ENCODE measurements around the gene POMGNT2. TPM values are rescaled to one million over a fixed set of nuclear protein-coding genes. Genes with fewer than 3 reads are reported as not detected.

Gene POMGNT2
- total RNA-seq, 1 donor from 2014 or later: 15.2 TPM

DNA sequence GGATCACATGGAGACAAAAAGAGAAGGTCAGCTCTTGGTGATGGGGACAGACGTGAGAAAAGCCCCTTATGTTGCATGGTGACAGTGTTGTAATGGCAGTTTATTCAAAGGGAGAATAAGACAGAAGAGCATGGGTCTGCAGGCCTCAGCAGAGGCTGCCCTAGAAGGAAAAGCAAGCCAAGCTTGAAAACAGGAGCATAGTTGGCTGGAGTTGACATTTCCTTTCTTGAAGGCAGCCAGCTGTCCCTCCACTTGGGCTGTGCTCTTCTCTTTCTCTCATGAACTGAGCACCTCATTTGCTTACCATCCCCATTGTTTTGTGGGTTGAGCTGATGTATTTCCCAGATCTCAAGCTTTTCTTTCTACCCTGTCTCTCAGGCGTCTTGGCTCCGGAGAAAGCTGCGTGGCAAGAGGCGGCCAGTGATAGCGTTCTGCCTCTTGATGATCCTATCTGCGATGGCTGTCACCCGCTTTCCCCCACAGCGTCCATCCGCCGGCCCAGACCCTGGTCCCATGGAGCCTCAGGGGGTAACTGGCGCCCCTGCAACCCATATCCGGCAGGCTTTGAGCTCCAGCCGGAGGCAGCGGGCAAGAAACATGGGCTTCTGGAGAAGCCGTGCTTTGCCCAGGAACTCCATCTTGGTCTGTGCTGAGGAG lies 73.9 kb downstream of the POMGNT2 start:
- no peak for DNase-seq (ENCODE audit: low spot score)

DNA sequence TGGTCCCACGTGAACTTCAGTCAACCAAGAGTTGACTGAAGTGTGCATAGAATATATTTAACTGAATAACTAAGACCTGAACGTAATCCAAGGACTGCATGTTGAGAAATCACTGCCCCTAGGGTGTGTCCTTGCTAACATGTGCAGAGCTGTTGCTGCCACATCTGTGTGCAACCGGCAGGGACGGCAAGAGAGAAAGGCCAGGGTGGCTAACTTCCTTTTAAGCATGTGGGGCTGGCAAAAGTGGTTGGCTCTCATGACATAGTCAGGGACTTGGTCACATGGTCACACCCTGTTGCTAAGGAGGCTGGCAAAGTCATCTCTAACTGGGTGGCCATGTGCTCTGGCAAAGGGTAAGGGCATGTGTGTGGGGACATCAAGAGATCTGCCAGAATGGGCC lies 74.4 kb downstream of the POMGNT2 start:
- no peak for DNase-seq (ENCODE audit: low spot score)
- peak; percentile 86 for ATAC-seq
- intact Hi-C loops (cut with DNase I): no loop called here

More for the DNA sequence above, 73.9 kb downstream of the POMGNT2 start:
- ATAC-seq: peak; percentile 37
- intact Hi-C loops (cut with DNase I): no loop called here

DNA sequence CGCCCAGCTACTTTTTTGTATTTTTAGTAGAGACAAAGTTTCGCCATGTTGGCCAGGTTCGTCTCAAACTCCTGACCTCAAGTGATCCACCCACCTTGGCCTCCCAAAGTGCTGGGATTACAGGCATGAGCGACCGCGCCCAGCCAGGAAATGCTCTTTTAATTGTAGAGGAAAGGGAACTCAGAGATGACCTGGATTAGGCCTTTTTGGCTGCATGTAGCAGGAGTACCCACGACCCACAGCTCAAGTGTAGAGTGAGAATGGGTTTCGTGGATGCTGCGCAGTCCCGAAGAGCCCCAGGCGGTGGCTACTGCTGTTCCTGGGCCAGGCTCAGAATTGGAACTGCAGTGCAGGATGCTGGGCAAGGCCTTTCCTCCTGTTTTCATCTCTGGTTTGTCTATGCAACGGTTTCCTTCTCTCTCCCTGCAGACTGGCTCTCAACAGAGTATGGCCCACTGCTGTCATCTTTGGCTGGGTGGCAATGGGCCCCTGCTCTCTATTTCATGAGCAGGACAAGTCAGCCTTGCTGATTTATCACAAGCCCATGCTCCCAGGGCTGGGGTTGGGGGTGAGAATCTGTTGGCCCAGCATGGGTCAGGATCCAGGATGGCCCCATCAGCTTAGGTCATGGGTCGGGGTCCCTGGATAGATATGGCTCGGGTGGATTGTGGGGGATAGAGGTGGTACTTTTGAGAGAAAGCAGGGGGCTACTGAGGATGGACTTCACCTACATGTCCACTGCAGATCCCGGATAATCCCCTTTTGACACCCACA lies 75.5 kb downstream of the POMGNT2 start:
- no peak for DNase-seq (ENCODE audit: low spot score)
- no peak for ATAC-seq
- intact Hi-C loops (cut with DNase I): no loop called here

Other genes with a start within 250 kb of the POMGNT2 start
- not detected for gene CYP8B1, start 230.2 kb downstream of the POMGNT2 start, total RNA-seq
- gene ZNF662, start 199.9 kb downstream of the POMGNT2 start, total RNA-seq: 19.0 TPM
- 17.8 TPM for gene GASK1A, start 126.8 kb downstream of the POMGNT2 start, total RNA-seq
- 127 TPM for gene SNRK, start 180.5 kb upstream of the POMGNT2 start, total RNA-seq